ENCODE measurements around the gene IFFO2.

IFFO2 gene

DNA sequence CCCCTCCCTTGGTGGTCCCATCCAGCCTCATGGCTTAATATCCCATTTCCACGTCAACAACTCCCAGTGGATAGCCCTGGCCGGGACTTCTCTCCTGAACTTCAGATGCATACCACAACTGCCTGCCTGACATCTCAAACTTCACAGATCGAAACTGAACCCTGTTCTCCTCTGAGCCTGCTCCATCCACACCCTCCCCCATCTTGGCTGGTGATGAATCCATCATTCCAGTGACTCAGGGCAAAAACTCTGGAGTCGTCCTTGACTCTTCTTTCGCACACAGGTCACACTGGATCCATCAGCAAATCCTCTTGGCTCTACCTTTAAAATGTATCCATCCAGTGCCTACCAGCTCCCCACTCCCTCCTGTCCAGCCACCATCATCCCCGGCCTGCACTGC is 100.9 kb downstream of the IFFO2 start:
- Histone ChIP-seq H3K36me3 (ENCODE audit: insufficient read depth, low read length) (no peaks in the 10 kb centered on the region), H3K9ac (ENCODE audit: low read depth, low read length) (no peak overlapping the region), H3K4me1 (ENCODE audit: insufficient read depth, low read length) (no peaks in the 10 kb centered on the region), H3K9me3 (ENCODE audit: control insufficient read depth, insufficient read depth, low read length) (no peaks in the 10 kb centered on the region)

GRCh38 chr1:18854331-18855025 is 102.0 kb downstream of the IFFO2 start:
- Histone ChIP-seq H3K36me3 (ENCODE audit: insufficient read depth, low read length) (no peaks in the 10 kb centered on the region), H3K9ac (ENCODE audit: low read depth, low read length) (no peak overlapping the region), H3K4me1 (ENCODE audit: insufficient read depth, low read length) (no peaks in the 10 kb centered on the region), H3K9me3 (ENCODE audit: control insufficient read depth, insufficient read depth, low read length) (no peaks in the 10 kb centered on the region)

Data from ES-I3 (cell line).